ENCODE results near the gene ENTPD7.

- TF ChIP-seq CTCF (IDR thresholded peaks at IDR 0.05; ENCODE audit: low read length) (no peak), EZH2 (optimal IDR thresholded peaks at IDR 0.05; ENCODE audit: low read depth, low read length) (no peak), EZH2phosphoT487 (IDR thresholded peaks at IDR 0.05; ENCODE audit: low read length) (no peak)
These were observed 608 bp downstream of the ENTPD7 start for GRCh38 chr10:99659868-99660366.
